IPS-18c (cell line): Measurements from ENCODE around the gene GJB4.
"Not testable (repeated sequence)": the region's sequence is repeated elsewhere in the genome, so short reads cannot be mapped to it uniquely, and the experiment has no call there.

Experiments
- H3K4me3 ChIP-seq: 2 replicates; pipeline ENCODE4 v1.7.0; 2013; ENCODE audit warnings: low read depth, mild to moderate bottlenecking, low read length, moderate library complexity; ENCODE audit not compliant: insufficient read depth
- H3K9me3 ChIP-seq: one replicate; pipeline ENCODE4 v1.6.1; 2013; ENCODE audit warnings: mild to moderate bottlenecking, low read length, moderate library complexity; ENCODE audit not compliant: control insufficient read depth, insufficient read depth

The GJB4 gene

GRCh38 chr1:34768856-34769255 is 9.3 kb downstream of the GJB4 start:
- Histone ChIP-seq H3K4me3 (no peak overlapping the region), H3K9me3 (no peaks in the 10 kb centered on the region)

- no peaks in the 10 kb centered on the region for H3K9me3 ChIP-seq
- no peak overlapping the region for H3K4me3 ChIP-seq
Measured at GRCh38 chr1:34770891-34771504, 11.5 kb downstream of the GJB4 start.

GRCh38 chr1:34771573-34772371 is 12.2 kb downstream of the GJB4 start:
- Histone ChIP-seq H3K9me3 (no peaks in the 10 kb centered on the region), H3K4me3 (no peak overlapping the region)

- H3K9me3 ChIP-seq, H3K4me3 ChIP-seq: not testable (repeated sequence)
Measured at GRCh38 chr1:34773114-34773513, 13.6 kb downstream of the GJB4 start.

GRCh38 chr1:34774957-34775356 is 15.4 kb downstream of the GJB4 start:
- H3K4me3 ChIP-seq, result no peak overlapping the region
- no peaks in the 10 kb centered on the region for H3K9me3 ChIP-seq

- Histone ChIP-seq H3K4me3 (no peak overlapping the region), H3K9me3 (no peaks in the 10 kb centered on the region)
Measured at GRCh38 chr1:34776911-34777310, 17.4 kb downstream of the GJB4 start.

- Histone ChIP-seq H3K9me3 (no peaks in the 10 kb centered on the region), H3K4me3 (no peak overlapping the region)
Measured at GRCh38 chr1:34777519-34778321, 18.2 kb downstream of the GJB4 start.

GRCh38 chr1:34778381-34778780 is 18.8 kb downstream of the GJB4 start:
- H3K4me3 ChIP-seq, result no peak overlapping the region
- no peaks in the 10 kb centered on the region for H3K9me3 ChIP-seq

- no peaks in the 10 kb centered on the region for H3K9me3 ChIP-seq
- no peak overlapping the region for H3K4me3 ChIP-seq
Measured at GRCh38 chr1:34779005-34779404, 19.5 kb downstream of the GJB4 start.

- H3K9me3 ChIP-seq, result no peaks in the 10 kb centered on the region
- H3K4me3 ChIP-seq, result no peak overlapping the region
Measured at GRCh38 chr1:34779526-34779925, 20.0 kb downstream of the GJB4 start.

GRCh38 chr1:34779962-34780361 is 20.4 kb downstream of the GJB4 start:
- Histone ChIP-seq H3K9me3 (no peaks in the 10 kb centered on the region), H3K4me3 (no peak overlapping the region)

GRCh38 chr1:34780528-34780927 is 21.0 kb downstream of the GJB4 start:
- no peak overlapping the region for H3K4me3 ChIP-seq
- H3K9me3 ChIP-seq, result no peaks in the 10 kb centered on the region

- Histone ChIP-seq H3K9me3 (no peaks in the 10 kb centered on the region), H3K4me3 (peak within 1 kb of the TSS; percentile 63)
Measured at GRCh38 chr1:34781071-34781843, 21.7 kb downstream of the GJB4 start, which contains the start of gene GJB3. Gene GJB3, plus strand, starts transcription at chr1:34781214. Its CDS starts 3,549 bp downstream, at chr1:34784763.

- no peaks in the 10 kb centered on the region for H3K9me3 ChIP-seq
- peak overlapping the region; percentile 63 for H3K4me3 ChIP-seq
Measured at GRCh38 chr1:34781844-34782391, 22.4 kb downstream of the GJB4 start.

- H3K4me3 ChIP-seq, result no peak overlapping the region
- no peaks in the 10 kb centered on the region for H3K9me3 ChIP-seq
Measured at GRCh38 chr1:34784751-34785221, 25.2 kb downstream of the GJB4 start.

- Histone ChIP-seq H3K4me3 (no peak overlapping the region), H3K9me3 (no peaks in the 10 kb centered on the region)
Measured at GRCh38 chr1:34785231-34785874, 25.8 kb downstream of the GJB4 start.
